ENCODE data around the gene MIS12. TPM values are rescaled to one million over a fixed set of nuclear protein-coding genes. Genes with fewer than 3 reads are reported as not detected.

MIS12 gene
- polyA plus RNA-seq, 2 of the 4 experiments (the other 2 are of a cell fraction), result 26.6 to 38.2 TPM

DNA sequence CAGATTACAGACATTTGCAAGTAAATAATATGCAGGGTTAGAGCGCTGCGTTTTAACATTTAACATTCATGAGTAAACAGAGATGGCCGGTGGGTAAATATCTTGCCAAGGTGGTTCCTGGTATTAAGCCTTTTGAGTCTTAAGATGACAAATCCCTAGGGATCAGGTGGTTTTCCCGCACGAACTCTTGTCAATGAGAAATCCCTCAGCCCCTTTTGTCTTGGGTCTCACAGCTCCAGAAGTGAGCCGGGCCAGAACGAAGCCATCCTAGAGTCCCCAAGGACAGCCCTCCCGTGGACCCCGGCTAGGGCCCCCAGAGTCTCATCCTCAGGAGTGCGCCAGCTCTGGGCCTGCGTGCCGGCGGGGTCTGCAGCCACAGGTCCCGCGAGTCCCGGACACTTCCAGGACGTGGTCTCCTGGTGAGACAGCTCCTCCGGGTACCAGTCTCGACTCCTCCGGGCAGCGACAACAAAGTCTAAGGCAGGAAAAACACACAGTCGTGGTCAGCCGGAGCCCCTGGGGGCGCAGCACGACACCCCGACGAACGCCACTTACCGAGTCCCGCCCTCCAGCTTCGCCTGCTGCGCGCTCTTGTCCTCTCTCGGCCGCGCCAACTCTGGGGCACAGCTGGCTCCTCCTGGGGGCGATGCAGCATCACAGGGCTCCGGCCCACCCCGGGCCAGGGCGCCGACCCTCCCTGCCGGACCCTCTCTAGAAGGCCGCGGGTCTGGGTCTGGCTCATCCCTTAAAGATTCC lies 13.3 kb downstream of the MIS12 start:
- peaks cover 27% of the 10 kb centered on the region for H3K9me3 ChIP-seq
- CTCF ChIA-PET, result interaction anchor here (1.0 to 2.1 kb wide), 6 partner anchors 11 to 88 kb away, joined by 3 to 9 read pairs (median 3); partner anchors contain the start of gene C1QBP
- H3K27ac ChIP-seq, result no peak overlapping the region
- TF ChIP-seq, protein P1, sequence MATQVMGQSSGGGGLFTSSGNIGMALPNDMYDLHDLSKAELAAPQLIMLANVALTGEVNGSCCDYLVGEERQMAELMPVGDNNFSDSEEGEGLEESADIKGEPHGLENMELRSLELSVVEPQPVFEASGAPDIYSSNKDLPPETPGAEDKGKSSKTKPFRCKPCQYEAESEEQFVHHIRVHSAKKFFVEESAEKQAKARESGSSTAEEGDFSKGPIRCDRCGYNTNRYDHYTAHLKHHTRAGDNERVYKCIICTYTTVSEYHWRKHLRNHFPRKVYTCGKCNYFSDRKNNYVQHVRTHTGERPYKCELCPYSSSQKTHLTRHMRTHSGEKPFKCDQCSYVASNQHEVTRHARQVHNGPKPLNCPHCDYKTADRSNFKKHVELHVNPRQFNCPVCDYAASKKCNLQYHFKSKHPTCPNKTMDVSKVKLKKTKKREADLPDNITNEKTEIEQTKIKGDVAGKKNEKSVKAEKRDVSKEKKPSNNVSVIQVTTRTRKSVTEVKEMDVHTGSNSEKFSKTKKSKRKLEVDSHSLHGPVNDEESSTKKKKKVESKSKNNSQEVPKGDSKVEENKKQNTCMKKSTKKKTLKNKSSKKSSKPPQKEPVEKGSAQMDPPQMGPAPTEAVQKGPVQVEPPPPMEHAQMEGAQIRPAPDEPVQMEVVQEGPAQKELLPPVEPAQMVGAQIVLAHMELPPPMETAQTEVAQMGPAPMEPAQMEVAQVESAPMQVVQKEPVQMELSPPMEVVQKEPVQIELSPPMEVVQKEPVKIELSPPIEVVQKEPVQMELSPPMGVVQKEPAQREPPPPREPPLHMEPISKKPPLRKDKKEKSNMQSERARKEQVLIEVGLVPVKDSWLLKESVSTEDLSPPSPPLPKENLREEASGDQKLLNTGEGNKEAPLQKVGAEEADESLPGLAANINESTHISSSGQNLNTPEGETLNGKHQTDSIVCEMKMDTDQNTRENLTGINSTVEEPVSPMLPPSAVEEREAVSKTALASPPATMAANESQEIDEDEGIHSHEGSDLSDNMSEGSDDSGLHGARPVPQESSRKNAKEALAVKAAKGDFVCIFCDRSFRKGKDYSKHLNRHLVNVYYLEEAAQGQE (IDR thresholded peaks at IDR 0.05), result no peak
- TF ChIP-seq NR3C1 (IDR thresholded peaks at IDR 0.05) (no peak), ZC3H11A (IDR thresholded peaks at IDR 0.05) (no peak), KDM5A (IDR thresholded peaks at IDR 0.05) (no peak), EP300 (IDR thresholded peaks at IDR 0.05) (no peak), ZNF302 (CRISPR knock-in tag; IDR thresholded peaks at IDR 0.05) (no peak), FOXS1 (CRISPR knock-in tag; IDR thresholded peaks at IDR 0.05) (no peak), BHLHE40 (IDR thresholded peaks at IDR 0.05; ENCODE audit: low read depth, low read length) (no peak), PHF8 (IDR thresholded peaks at IDR 0.05; ENCODE audit: borderline replicate concordance, low read depth) (no peak), ZFP36 (IDR thresholded peaks at IDR 0.05; ENCODE audit: borderline replicate concordance, partially characterized antibody) (no peak)
- 54% methylated on average over 27 of the region's 44 CpGs for WGBS (ENCODE audit: missing lambda C conversion rate)
- FAIRE-seq (no peak), DNase-seq (ENCODE audit: low read depth in 1 of 2, low spot score in 1 of 2) (no peak), ATAC-seq (peak in 1 of 2 experiments; percentile 3; a peak in 1 of 6 replicates)
- POLR2A ChIA-PET, result interaction anchor here (1.9 to 2.6 kb wide), 3 partner anchors 9 to 16 kb away, joined by 6 to 33 read pairs (median 6); partner anchors contain the start of genes DERL2 and MIS12
- H3K4me1 ChIP-seq, result peaks cover 7% of the 10 kb centered on the region; the same call in 2 of the 3 replicates
- peak overlapping the region; percentile 98 for H3K4me2 ChIP-seq
- H3K4me3 ChIP-seq, result peak overlapping the region; percentile 80

DNA sequence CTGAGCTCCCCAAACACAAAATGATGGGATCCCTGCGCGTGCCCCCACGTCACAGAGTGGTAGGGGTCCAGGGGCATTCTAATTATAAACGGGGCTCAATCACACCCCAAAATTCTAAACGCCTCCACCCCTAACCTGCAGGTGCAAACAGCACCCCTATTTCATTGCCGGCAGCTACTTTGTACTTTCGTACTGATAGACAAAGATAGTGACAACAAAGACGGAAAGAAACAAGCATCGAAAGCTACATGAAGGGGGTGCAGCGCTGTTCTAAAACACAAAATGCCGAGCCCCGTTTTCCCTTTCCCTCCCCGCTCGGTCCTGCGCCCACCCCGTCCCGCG lies 13.9 kb downstream of the MIS12 start:
- Histone ChIP-seq H3K4me2 (peak overlapping the region; percentile 98), H3K4me1 (peaks cover 7% of the 10 kb centered on the region; the same call in 2 of the 3 replicates), H3K4me3 (peak overlapping the region; percentile 80), H3K9me3 (peaks cover 22% of the 10 kb centered on the region), H3K27ac (peak overlapping the region in 1 of 2 experiments; percentile 79; a peak in 2 of 6 replicates)
- ChIA-PET CTCF (interaction anchor here (1.0 to 2.1 kb wide), 6 partner anchors 10 to 87 kb away, joined by 3 to 9 read pairs (median 3); partner anchors contain the start of gene C1QBP), POLR2A (interaction anchor here (1.9 to 2.6 kb wide), 3 partner anchors 9 to 16 kb away, joined by 6 to 33 read pairs (median 6); partner anchors contain the start of genes DERL2 and MIS12)
- WGBS (ENCODE audit: missing lambda C conversion rate), result 14% methylated on average over 18 of the region's 18 CpGs
- ATAC-seq, result no peak
- FAIRE-seq, result no peak
- no peak for DNase-seq (ENCODE audit: low read depth in 1 of 2, low spot score in 1 of 2)
- TF ChIP-seq CEBPB (IDR thresholded peaks at IDR 0.05) (no peak), USF2 (IDR thresholded peaks at IDR 0.05) (no peak), PBX3 (IDR thresholded peaks at IDR 0.05) (no peak), PHF8 (IDR thresholded peaks at IDR 0.05; ENCODE audit: borderline replicate concordance, low read depth) (no peak), SREBF2 (IDR thresholded peaks at IDR 0.05) (no peak), KDM5A (IDR thresholded peaks at IDR 0.05) (no peak), FOSB (CRISPR knock-in tag; IDR thresholded peaks at IDR 0.05) (no peak), ZNF302 (CRISPR knock-in tag; IDR thresholded peaks at IDR 0.05) (no peak), RNF2 (IDR thresholded peaks at IDR 0.05; ENCODE audit: borderline replicate concordance, low read depth) (no peak; the same call in 1 of the 2 replicates), ZSCAN20 (CRISPR knock-in tag; IDR thresholded peaks at IDR 0.05) (no peak), BCL3 (IDR thresholded peaks at IDR 0.05) (no peak), MAZ (IDR thresholded peaks at IDR 0.05; ENCODE audit: borderline replicate concordance, low read depth, low read length) (no peak), FOXS1 (CRISPR knock-in tag; IDR thresholded peaks at IDR 0.05) (no peak), NR3C1 (IDR thresholded peaks at IDR 0.05) (no peak)
- TF ChIP-seq, protein P2, sequence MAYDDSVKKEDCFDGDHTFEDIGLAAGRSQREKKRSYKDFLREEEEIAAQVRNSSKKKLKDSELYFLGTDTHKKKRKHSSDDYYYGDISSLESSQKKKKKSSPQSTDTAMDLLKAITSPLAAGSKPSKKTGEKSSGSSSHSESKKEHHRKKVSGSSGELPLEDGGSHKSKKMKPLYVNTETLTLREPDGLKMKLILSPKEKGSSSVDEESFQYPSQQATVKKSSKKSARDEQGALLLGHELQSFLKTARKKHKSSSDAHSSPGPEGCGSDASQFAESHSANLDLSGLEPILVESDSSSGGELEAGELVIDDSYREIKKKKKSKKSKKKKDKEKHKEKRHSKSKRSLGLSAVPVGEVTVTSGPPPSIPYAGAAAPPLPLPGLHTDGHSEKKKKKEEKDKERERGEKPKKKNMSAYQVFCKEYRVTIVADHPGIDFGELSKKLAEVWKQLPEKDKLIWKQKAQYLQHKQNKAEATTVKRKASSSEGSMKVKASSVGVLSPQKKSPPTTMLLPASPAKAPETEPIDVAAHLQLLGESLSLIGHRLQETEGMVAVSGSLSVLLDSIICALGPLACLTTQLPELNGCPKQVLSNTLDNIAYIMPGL (CRISPR knock-in tag; IDR thresholded peaks at IDR 0.05; ENCODE audit: borderline replicate concordance), result no peak
- TF ChIP-seq, protein P3, sequence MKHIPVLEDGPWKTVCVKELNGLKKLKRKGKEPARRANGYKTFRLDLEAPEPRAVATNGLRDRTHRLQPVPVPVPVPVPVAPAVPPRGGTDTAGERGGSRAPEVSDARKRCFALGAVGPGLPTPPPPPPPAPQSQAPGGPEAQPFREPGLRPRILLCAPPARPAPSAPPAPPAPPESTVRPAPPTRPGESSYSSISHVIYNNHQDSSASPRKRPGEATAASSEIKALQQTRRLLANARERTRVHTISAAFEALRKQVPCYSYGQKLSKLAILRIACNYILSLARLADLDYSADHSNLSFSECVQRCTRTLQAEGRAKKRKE (CRISPR knock-in tag; IDR thresholded peaks at IDR 0.05; ENCODE audit: low read depth), result no peak

Measured in A549 (cell line).